Heart left ventricle (tissue), 16 donors: ENCODE results near the gene CLN3. TPM values are rescaled to one million over a fixed set of nuclear protein-coding genes. Genes with fewer than 3 reads are reported as not detected.

Experiments
- ATAC-seq, 4 donors: fragments of 200-7000 bp; cut with Tn5 transposase; one replicate each; pipeline ENCODE4 v1.9.1; 2020 to 2022; ENCODE audit warnings: moderate library complexity in 4 of 4, mild to moderate bottlenecking in 3 of 4, moderate number of reproducible peaks in 1 of 4
- DNase-seq, 5 donors: peaks; one replicate each; pipeline ENCODE4 v3.0.0-alpha.2; 2020
- H3K27ac ChIP-seq, 12 donors: fragments of 200-600 bp; sonication (generic) in 4 of 12; one replicate each; pipeline versions ENCODE4 v1.5.0 to v1.8.0; 2016 to 2022; ENCODE audit warnings: mild to moderate bottlenecking in 2 of 12
- H3K27me3 ChIP-seq, 9 donors: fragments of 200-600 bp; sonication (generic) in 2 of 9; one replicate each; pipeline versions ENCODE4 v1.5.1 to v1.8.0; 2016 to 2022; ENCODE audit warnings: mild to moderate bottlenecking in 3 of 9
- H3K36me3 ChIP-seq, 9 donors: fragments of 200-600 bp; sonication (generic) in 2 of 9; one replicate each; pipeline versions ENCODE4 v1.5.0 to v1.8.0; 2018 to 2022; ENCODE audit warnings: mild to moderate bottlenecking in 2 of 9
- H3K4me1 ChIP-seq, 12 donors: fragments of 200-600 bp; sonication (generic) in 4 of 12; one replicate each; pipeline versions ENCODE4 v1.5.0 to v1.8.0; 2016 to 2022; ENCODE audit warnings: mild to moderate bottlenecking in 3 of 12
- H3K4me3 ChIP-seq, 12 donors: fragments of 200-600 bp; sonication (generic) in 4 of 12; one replicate each; pipeline versions ENCODE4 v1.5.0 to v1.8.0; 2017 to 2022; ENCODE audit warnings: mild to moderate bottlenecking in 9 of 12, moderate library complexity in 4 of 12
- H3K9me3 ChIP-seq, 12 donors: fragments of 200-600 bp; sonication (generic) in 4 of 12; one replicate each; pipeline versions ENCODE4 v1.5.0 to v1.8.0; 2016 to 2022; ENCODE audit warnings: mild to moderate bottlenecking in 1 of 12
- POLR2A ChIP-seq, 2 donors: fragments of 450-650 bp; IDR thresholded peaks; one replicate each; pipeline ENCODE4 v1.6.1; 2017; ENCODE audit warnings: antibody characterized with exemption in 2 of 2, mild to moderate bottlenecking in 2 of 2, moderate library complexity in 2 of 2
- WGBS, 4 donors: extraction: QIAGEN DNeasy Blood & Tissue Kit in 2 of 4; methylation state at CpG; one replicate each; pipeline versions ENCODE4 v1.1.5 to v1.1.7; 2013 to 2018; 5-methylcytosine and 5-hydroxymethylcytosine counted together
- intact Hi-C, 10 donors: fragments of 100-400 bp; cut with DNase I; formaldehyde crosslinking; loops; one replicate each; pipeline versions ENCODE4 v1.11.1 to v1.14.2; 2022
- long read RNA-seq, 3 donors: library from polyadenylated mRNA; unstranded; transcript quantifications; one replicate each; pipeline ENCODE4 v2.0.0, GENCODE V29; 2020 to 2021
- polyA plus RNA-seq, 2 donors: library from polyadenylated mRNA; stranded (reverse); fragments of 200-250 nt; gene quantifications; one replicate each; pipeline ENCODE4 v1.2.3, GENCODE V29; 2013
- total RNA-seq, 9 donors: library from RNA; depleted of rRNA in 2 of 9; stranded (reverse); fragments of >200 nt in 2 of 9; fragmentation: NEBNext Ultra II Directional in 3 of 9; extraction: Animal tissue kit (Norgen Biotek cat#: 25700) in 3 of 9; gene quantifications; one replicate each; pipeline versions ENCODE4 v1.1.0 to v1.2.4, GENCODE V29; 2016 to 2023
- TF ChIP-seq, protein P1 (sequence below), 12 donors: fragments of 200-600 bp; sonication (generic) in 4 of 12; IDR thresholded peaks; one replicate each; pipeline versions ENCODE4 v1.5.0 to v1.8.0; 2018 to 2022; ENCODE audit warnings: antibody characterized with exemption in 12 of 12, mild to moderate bottlenecking in 5 of 12
- donor health status: ischemic (EF 13 %, LVEDD 7.1; RV severe dilation, severe dysfunction).
- donor health status: healthy with polysubstance abuse.
- donor health status: DM: no; HTN: yes; CAD: no.
- donor health status: DM: no; HTN: no; CAD: no.
- donor health status: ischemic (EF 25% LVEDD 6.9; RV normal size, moderate dysfunction).
- donor health status: ischemic (EF 25% LVEDD 5.7; RV mildly dilated, moderate dysfunction).
- donor health status: healthy.
- donor health status: DM: yes; HTN: yes; CAD: no.
- donor health status: ischemic (EF 35%, LVEDD 5.7; RV mildly dilated, moderate dysfunction).
- donor health status: nonischemic (EF 11% LVEDD 7.7; RV severe dilation, severe dysfunction).
- donor health status: DM: yes; HTN: yes; CAD: no.
- donor health status: PGD.
- donor health status: ischemic (EF 29% LVEDD 5.4; RV normal size, mild dysfunction).
- donor health status: nonischemic (EF 23%, LVEDD 6.1; RV moderate dilation, normal function).

CLN3 gene
- total RNA-seq, result 10 to 100 TPM in 8 of 9 donors, 1 to 10 TPM in 1; 9.6 to 23.9 (median 14.2) TPM
- polyA plus RNA-seq, result 10 to 100 TPM in 1 of 2 donors, 1 to 10 TPM in 1; 8.8 to 23.4 TPM
- long read RNA-seq, donor 1, transcript CLN3-244 (16 exons, 3,832 nt), result major isoform, 6 of 8 reads
- long read RNA-seq, donor 1, partial matches to known transcripts, result 1 of 8 reads
- long read RNA-seq, donor 1, other reads (novel, unspliced or antisense), result 0 of 8 reads
- long read RNA-seq, donor 2, transcript CLN3-244 (16 exons, 3,832 nt), result major isoform, 43 of 67 reads
- long read RNA-seq, donor 2, transcript CLN3-205 (15 exons, 1,876 nt), result minor isoform, 9 of 67 reads
- long read RNA-seq, donor 2, partial matches to known transcripts, result 5 of 67 reads
- long read RNA-seq, donor 2, other reads (novel, unspliced or antisense), result 3 of 67 reads
- long read RNA-seq, donor 3, transcript CLN3-205 (15 exons, 1,876 nt), result minor isoform, 8 of 30 reads
- long read RNA-seq, donor 3, transcript CLN3-244 (16 exons, 3,832 nt), result major isoform, 13 of 30 reads
- long read RNA-seq, donor 3, partial matches to known transcripts, result 5 of 30 reads
- long read RNA-seq, donor 3, other reads (novel, unspliced or antisense), result 2 of 30 reads

DNA sequence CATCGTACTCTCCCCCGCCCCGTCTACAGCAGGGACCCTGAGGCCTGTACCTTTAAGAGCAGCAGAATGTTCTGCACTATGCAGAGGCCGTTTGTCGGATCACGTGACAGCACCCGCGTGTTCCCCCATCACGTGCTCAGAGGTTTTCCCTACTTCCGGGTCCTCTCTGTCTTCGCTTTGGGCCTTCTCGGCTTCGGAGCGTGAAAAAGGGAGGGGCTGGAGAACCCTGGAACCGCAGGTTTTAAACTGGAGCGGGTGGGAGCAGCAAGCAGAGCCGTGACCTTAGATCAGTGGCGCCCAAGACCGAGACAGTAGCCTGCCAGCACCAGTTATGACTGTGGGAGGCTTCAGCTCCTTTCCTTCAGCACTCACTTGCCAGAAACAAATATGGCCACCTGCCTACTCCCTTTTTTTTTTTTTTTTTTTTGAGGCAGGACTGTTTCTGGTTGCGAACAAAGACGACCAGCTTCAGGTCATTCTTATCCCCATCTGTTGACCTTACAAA is at the start of gene CLN3:
CLN3 (minus strand) TSS at position 105 of the 505 bp plus-strand sequence. CDS start 315 bp downstream, outside the sequence.
- Histone ChIP-seq H3K4me1 (peaks cover 0 to 49% (median 9%) of the 10 kb centered on the region in 12 donors), H3K27me3 (no peaks in the 10 kb centered on the region), H3K27ac (peak within 1 kb of the TSS; percentile 90 to 99 (median 97)), H3K9me3 (no peaks in the 10 kb centered on the region), H3K4me3 (peak within 1 kb of the TSS; percentile 61 to 99 (median 85)), H3K36me3 (peaks cover 0 to 30% (median 21%) of the 10 kb centered on the region in 9 donors)
- intact Hi-C loops, result loop anchor here in 8 of 10 donors (1.0 to 10.0 kb wide), 11 partner anchors 45 to 197 kb away; partner anchors contain the start of genes SGF29 (in 4 of the 8), NUPR1 (in 3 of the 8) and SBK1 (in 1 of the 8)
- peak in 1 of 2 donors; percentile 47 for TF ChIP-seq POLR2A (IDR thresholded peaks at IDR 0.05)
- TF ChIP-seq, protein P1, sequence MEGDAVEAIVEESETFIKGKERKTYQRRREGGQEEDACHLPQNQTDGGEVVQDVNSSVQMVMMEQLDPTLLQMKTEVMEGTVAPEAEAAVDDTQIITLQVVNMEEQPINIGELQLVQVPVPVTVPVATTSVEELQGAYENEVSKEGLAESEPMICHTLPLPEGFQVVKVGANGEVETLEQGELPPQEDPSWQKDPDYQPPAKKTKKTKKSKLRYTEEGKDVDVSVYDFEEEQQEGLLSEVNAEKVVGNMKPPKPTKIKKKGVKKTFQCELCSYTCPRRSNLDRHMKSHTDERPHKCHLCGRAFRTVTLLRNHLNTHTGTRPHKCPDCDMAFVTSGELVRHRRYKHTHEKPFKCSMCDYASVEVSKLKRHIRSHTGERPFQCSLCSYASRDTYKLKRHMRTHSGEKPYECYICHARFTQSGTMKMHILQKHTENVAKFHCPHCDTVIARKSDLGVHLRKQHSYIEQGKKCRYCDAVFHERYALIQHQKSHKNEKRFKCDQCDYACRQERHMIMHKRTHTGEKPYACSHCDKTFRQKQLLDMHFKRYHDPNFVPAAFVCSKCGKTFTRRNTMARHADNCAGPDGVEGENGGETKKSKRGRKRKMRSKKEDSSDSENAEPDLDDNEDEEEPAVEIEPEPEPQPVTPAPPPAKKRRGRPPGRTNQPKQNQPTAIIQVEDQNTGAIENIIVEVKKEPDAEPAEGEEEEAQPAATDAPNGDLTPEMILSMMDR (IDR thresholded peaks at IDR 0.05), result no peak
- DNase-seq (peak; percentile 90 to 96 (median 94)), ATAC-seq (peak; percentile 97 to 99 (median 98))
- WGBS, 4 donors, result 0 to 1% (median 0%) methylated on average over 21 of the region's 21 CpGs

DNA sequence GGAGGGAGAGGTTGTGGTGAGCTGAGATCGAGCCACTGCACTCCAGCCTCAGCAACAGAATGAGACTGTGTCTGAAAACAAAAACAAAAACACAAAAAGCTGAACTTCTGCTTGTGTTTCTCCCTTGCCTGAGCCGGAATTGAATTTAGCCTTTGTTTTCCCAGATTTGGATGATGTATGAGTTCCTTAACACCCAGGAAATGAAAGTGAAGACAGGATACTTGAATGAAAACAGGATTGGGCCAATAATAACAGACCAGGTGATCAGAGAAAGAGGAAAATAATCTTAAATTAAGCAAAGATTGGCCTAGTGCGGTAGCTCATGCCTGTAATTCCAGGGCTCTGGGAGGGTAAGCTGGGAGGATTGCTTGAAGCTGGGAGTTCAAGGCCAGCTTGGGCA is 48.5 kb upstream of the CLN3 start:
- ATAC-seq (no peak), DNase-seq (no peak)
- TF ChIP-seq, protein P1 (IDR thresholded peaks at IDR 0.05), result no peak
- TF ChIP-seq POLR2A (IDR thresholded peaks at IDR 0.05), result no peak
- no peak overlapping the region for H3K4me3 ChIP-seq
- peaks cover 0 to 41% (median 20%) of the 10 kb centered on the region in 12 donors for H3K4me1 ChIP-seq
- 83 to 88% (median 85%) methylated on average over 3 of the region's 3 CpGs for WGBS, 4 donors
- H3K9me3 ChIP-seq, result no peaks in the 10 kb centered on the region
- H3K36me3 ChIP-seq, result peaks cover 0 to 21% (median 3%) of the 10 kb centered on the region in 9 donors
- H3K27me3 ChIP-seq, result no peaks in the 10 kb centered on the region
- intact Hi-C loops, result loop anchor here in 2 of 10 donors (5.0 to 10.0 kb wide), 2 partner anchors 43 to 66 kb away; partner anchors contain the start of gene NPIPB7 (in 1 of the 2)
- peak overlapping the region in 4 of 12 donors; percentile 20 to 98 (median 94) for H3K27ac ChIP-seq

DNA sequence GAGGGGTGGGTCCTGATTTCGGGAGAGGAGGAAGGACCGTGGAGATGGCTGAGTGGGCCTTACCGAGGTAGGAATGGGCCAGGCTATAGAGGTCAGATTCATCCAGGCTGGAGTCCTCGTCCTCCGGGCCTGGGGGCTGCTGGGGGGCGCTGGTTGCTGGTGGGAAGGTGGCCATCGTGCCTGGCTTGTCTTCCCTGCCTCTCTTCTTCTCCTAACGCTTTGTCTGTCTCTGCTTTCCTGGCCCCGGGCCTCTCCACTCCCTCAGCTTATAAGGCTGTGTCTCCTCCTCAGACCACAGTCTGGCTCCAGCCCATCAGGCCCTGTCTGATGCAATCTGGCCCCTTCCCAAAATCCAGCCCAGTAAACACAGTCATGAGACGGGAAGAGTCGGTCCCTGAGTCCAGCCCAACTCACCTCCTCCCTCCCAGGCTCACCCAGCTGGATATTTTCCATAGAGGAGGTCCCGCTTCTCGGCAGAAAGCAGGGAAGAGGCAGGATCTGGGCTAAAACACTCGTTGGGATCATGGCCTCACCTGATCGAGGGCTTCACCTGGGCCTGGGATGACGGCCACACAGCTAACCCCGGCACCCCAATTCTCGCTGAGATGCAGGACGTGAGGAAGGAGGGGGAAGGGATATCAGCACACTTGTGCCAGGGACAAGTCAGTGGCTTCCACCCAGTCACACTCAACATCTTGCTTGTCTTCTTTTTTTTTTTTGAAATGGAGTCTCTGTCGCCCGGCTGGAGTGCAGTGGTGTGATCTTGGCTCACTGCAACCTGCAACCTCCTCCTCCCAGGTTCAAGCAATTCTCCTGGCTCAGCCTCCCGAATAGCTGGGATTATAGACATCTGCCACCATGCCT is 47.1 kb upstream of the CLN3 start, which contains the start of gene NUPR1:
NUPR1 (minus strand) TSS at position 242 of the 864 bp plus-strand sequence; CDS start at position 175, 67 bp downstream.
- 12 to 24% (median 15%) methylated on average over 22 of the region's 22 CpGs for WGBS, 4 donors
- peak; percentile 90 to 96 (median 95) for DNase-seq
- Histone ChIP-seq H3K36me3 (peaks cover 0 to 21% (median 3%) of the 10 kb centered on the region in 9 donors), H3K27ac (peak within 1 kb of the TSS; percentile 82 to 98 (median 93)), H3K9me3 (no peaks in the 10 kb centered on the region), H3K4me3 (peak within 1 kb of the TSS; percentile 11 to 71 (median 58)), H3K27me3 (no peaks in the 10 kb centered on the region), H3K4me1 (peaks cover 0 to 54% (median 20%) of the 10 kb centered on the region in 12 donors)
- intact Hi-C loops, result loop anchor here in 3 of 10 donors (2.0 to 5.0 kb wide), 2 partner anchors 46 to 47 kb away; partner anchors contain the start of genes CLN3 (in 3 of the 3) and APOBR (in 2 of the 3)
- peak in 1 of 2 donors; percentile 85 for TF ChIP-seq POLR2A (IDR thresholded peaks at IDR 0.05)
- TF ChIP-seq, protein P1 (IDR thresholded peaks at IDR 0.05), result no peak
- peak; percentile 96 to 99 (median 98) for ATAC-seq
